GM23338 (cell line): Measurements from ENCODE around the gene CISH. TPM values are rescaled to one million over a fixed set of nuclear protein-coding genes. Genes with fewer than 3 reads are reported as not detected.

Experiments
- ATAC-seq: fragments of 200-7000 bp; cut with Tn5 transposase; 3 replicates; pipeline ENCODE4 v1.9.1; 2020
- DNase-seq: peaks from one replicate; pipeline ENCODE4 v3.0.0-alpha.2; 2015; ENCODE audit warnings: low spot score
- H2AFZ ChIP-seq: fragments of 200-600 bp; sonication (generic); 2 replicates; pipeline ENCODE4 v1.8.0; 2016; ENCODE audit warnings: antibody characterized with exemption, mild to moderate bottlenecking, moderate library complexity
- H3F3A ChIP-seq: fragments of 200-600 bp; sonication (generic); replicated peaks from 2 replicates; pipeline ENCODE4 v1.8.0; 2017; ENCODE audit warnings: antibody characterized with exemption, mixed run types, low read depth
- H3K27ac ChIP-seq: fragments of 200-600 bp; sonication (generic); 2 replicates; pipeline ENCODE4 v1.6.1; 2016; ENCODE audit warnings: low read depth
- H3K27me3 ChIP-seq: fragments of 200-600 bp; sonication (generic); 2 replicates; pipeline ENCODE4 v1.8.0; 2016; ENCODE audit warnings: mild to moderate bottlenecking, mixed run types, moderate library complexity; ENCODE audit not compliant: insufficient read depth
- H3K36me3 ChIP-seq: fragments of 200-600 bp; sonication (generic); 2 replicates; pipeline ENCODE4 v1.8.0; 2016; ENCODE audit warnings: mild to moderate bottlenecking; ENCODE audit not compliant: insufficient read depth
- H3K4me1 ChIP-seq: fragments of 200-600 bp; sonication (generic); 2 replicates; pipeline ENCODE4 v1.8.0; 2016; ENCODE audit warnings: mild to moderate bottlenecking, moderate library complexity; ENCODE audit not compliant: insufficient read depth
- H3K4me2 ChIP-seq: fragments of 200-600 bp; sonication (generic); 2 replicates; pipeline ENCODE4 v1.7.1; 2017; ENCODE audit warnings: mixed run types
- H3K4me3 ChIP-seq: fragments of 200-600 bp; sonication (generic); 2 replicates; pipeline ENCODE4 v1.6.1; 2016; ENCODE audit warnings: mixed run types
- H3K79me2 ChIP-seq: fragments of 200-600 bp; sonication (generic); replicated peaks from 2 replicates; pipeline ENCODE4 v1.8.0; 2017; ENCODE audit warnings: mild to moderate bottlenecking; ENCODE audit not compliant: insufficient read depth
- H3K9me2 ChIP-seq: fragments of 200-600 bp; sonication (generic); 2 replicates; pipeline ENCODE4 v1.8.0; 2017; ENCODE audit not compliant: insufficient read depth
- H4K20me1 ChIP-seq: fragments of 200-600 bp; sonication (generic); replicated peaks from 2 replicates; pipeline ENCODE4 v1.8.0; 2017; ENCODE audit warnings: mild to moderate bottlenecking; ENCODE audit not compliant: insufficient read depth
- H3K27ac Mint-ChIP-seq: 2 replicates; pipeline ENCODE4 v1.8.0; 2020; ENCODE audit warnings: inconsistent platforms, mild to moderate bottlenecking, moderate library complexity, mixed read lengths
- H3K27me3 Mint-ChIP-seq: 3 replicates; pipeline ENCODE4 v1.8.0; 2022; ENCODE audit warnings: low read depth, mild to moderate bottlenecking, moderate library complexity, mixed read lengths, inconsistent platforms; ENCODE audit not compliant: insufficient read depth, poor library complexity
- H3K36me3 Mint-ChIP-seq: 3 replicates; pipeline ENCODE4 v1.8.0; 2021; ENCODE audit warnings: low read depth, mild to moderate bottlenecking, inconsistent platforms, moderate library complexity, mixed read lengths
- H3K4me1 Mint-ChIP-seq: 3 replicates; pipeline ENCODE4 v1.8.0; 2020; ENCODE audit warnings: mild to moderate bottlenecking, inconsistent platforms, mixed read lengths
- H3K4me3 Mint-ChIP-seq: 3 replicates; pipeline ENCODE4 v1.8.0; 2021; ENCODE audit warnings: moderate library complexity, mild to moderate bottlenecking, inconsistent platforms, mixed read lengths
- H3K9me3 Mint-ChIP-seq: 3 replicates; pipeline ENCODE4 v1.8.0; 2020; ENCODE audit warnings: moderate library complexity, mild to moderate bottlenecking, inconsistent platforms, mixed read lengths
- CREB1 ChIP-seq: fragments of 250-450 bp; sonication (Bioruptor Pico); IDR thresholded peaks from 2 replicates; pipeline ENCODE4 v1.5.0; 2020; ENCODE audit warnings: low read depth, mild to moderate bottlenecking, moderate library complexity
- EZH2 ChIP-seq: fragments of 200-600 bp; sonication (generic); IDR thresholded peaks from one replicate; pipeline ENCODE4 v1.8.0; 2017; ENCODE audit warnings: antibody characterized with exemption, mild to moderate bottlenecking, low read depth; ENCODE audit not compliant: unreplicated experiment
- EZH2phosphoT487 ChIP-seq: fragments of 200-600 bp; sonication (generic); IDR thresholded peaks from one replicate; pipeline ENCODE4 v1.8.1; 2018; ENCODE audit warnings: antibody characterized with exemption; ENCODE audit not compliant: unreplicated experiment
- JUNB ChIP-seq: IDR thresholded peaks from one replicate; pipeline ENCODE4 v1.6.1; 2016; ENCODE audit warnings: antibody characterized with exemption; ENCODE audit not compliant: unreplicated experiment
- NANOG ChIP-seq: IDR thresholded peaks from 2 replicates; pipeline ENCODE4 v1.6.1; 2016; ENCODE audit warnings: antibody characterized with exemption, borderline replicate concordance
- ZNF331 ChIP-seq: fragments of 250-450 bp; sonication (Bioruptor Pico); IDR thresholded peaks from 2 replicates; pipeline ENCODE4 v1.5.0; 2020; ENCODE audit warnings: low read depth, mild to moderate bottlenecking, moderate library complexity
- polyA plus RNA-seq: library from polyadenylated mRNA; unstranded; fragments of >200 nt; fragmentation: Nextera tagmentation; extraction: Ambion mirVana; gene quantifications from 2 replicates; pipeline ENCODE4 v1.2.1, GENCODE V29; 2016
- total RNA-seq: library from RNA; depleted of rRNA; stranded (reverse); fragments of >200 nt; shearing (Covaris generic); gene quantifications from 2 replicates; pipeline ENCODE4 v1.2.3, GENCODE V29; 2014
- TF ChIP-seq, protein P1 (sequence below): fragments of 250-450 bp; sonication (Bioruptor Pico); IDR thresholded peaks from 2 replicates; pipeline ENCODE4 v1.5.0; 2020; ENCODE audit warnings: mild to moderate bottlenecking, moderate library complexity
- TF ChIP-seq, protein P2 (sequence below): IDR thresholded peaks from 2 replicates; pipeline ENCODE4 v1.6.1; 2016; ENCODE audit warnings: antibody characterized with exemption
- TF ChIP-seq, protein P3 (sequence below), 2 experiments: fragments of 200-600 bp in 1 of 2; sonication (generic) in 1 of 2; conservative IDR thresholded peaks; 2 replicates each; pipeline versions ENCODE4 v1.5.1 to v1.6.1; 2016 to 2017; ENCODE audit warnings: antibody characterized with exemption in 2 of 2, low read depth in 2 of 2, mild to moderate bottlenecking in 2 of 2, moderate library complexity in 1 of 2
- TF ChIP-seq, protein P4 (sequence below): IDR thresholded peaks from one replicate; pipeline ENCODE4 v1.6.1; 2018; ENCODE audit warnings: antibody characterized with exemption; ENCODE audit not compliant: unreplicated experiment

The CISH gene
- total and polyA plus RNA-seq, 2 experiments from 2014 or later = 2.1 to 3.6 TPM

DNA sequence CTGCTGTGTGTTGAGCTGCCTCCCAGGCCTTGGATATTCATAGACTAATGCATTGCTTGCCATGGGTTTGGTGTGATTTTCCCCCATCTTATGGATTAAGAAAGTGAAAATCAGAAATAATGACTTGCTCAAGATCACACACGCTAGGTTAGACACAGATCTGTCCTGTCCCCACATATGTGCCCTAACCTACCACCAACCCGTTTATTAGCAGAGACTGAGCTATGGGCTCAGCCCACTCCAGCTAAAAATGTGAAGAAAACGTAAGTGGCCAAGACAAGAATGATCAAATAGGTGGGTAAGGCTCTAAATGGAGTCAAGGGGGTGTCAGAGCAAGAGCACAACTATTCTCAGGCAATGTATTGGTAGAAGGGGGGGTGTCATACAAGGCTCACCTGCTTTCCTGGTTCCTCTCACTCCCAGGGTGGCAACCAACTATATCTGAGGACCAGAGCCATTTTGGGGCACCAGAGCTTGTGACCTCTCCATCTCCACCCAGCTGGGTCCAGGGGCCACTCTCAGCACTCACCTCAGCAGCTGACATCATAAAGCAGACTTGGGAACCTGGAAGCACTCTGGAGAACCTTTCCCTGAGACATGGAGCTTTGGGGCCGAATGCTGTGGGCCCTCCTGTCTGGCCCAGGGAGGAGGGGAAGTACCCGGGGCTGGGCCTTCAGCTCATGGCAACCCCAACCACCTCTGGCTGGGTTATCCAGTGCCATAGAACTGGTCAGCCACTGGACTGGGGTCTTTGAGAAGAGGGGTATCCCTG is 40.9 kb downstream of the CISH start:
- Histone ChIP-seq H2AFZ (no peak overlapping the region), H3K4me3 (peak overlapping the region; percentile 96), H3K27ac (no peak overlapping the region), H3K9me2 (no peaks in the 10 kb centered on the region), H3K27me3 (peaks cover 13% of the 10 kb centered on the region; the same call in 1 of the 2 replicates), H3K4me2 (peak overlapping the region; percentile 97), H3K36me3 (no peaks in the 10 kb centered on the region), H3F3A (peaks cover 20% of the 10 kb centered on the region), H3K79me2 (peaks cover 7% of the 10 kb centered on the region; the same call in 1 of the 2 replicates), H3K4me1 (no peaks in the 10 kb centered on the region; the same call in 1 of the 2 replicates), H4K20me1 (no peaks in the 10 kb centered on the region)
- peak overlapping the region; percentile 97 for H3K4me3 Mint-ChIP-seq
- DNase-seq (no peak), ATAC-seq (no peak)
- H3K4me1 Mint-ChIP-seq = peaks cover 11% of the 10 kb centered on the region; the same call in 2 of the 3 replicates
- TF ChIP-seq CREB1 (CRISPR knock-in tag) (no peak), JUNB (no peak), NANOG (no peak), ZNF331 (CRISPR knock-in tag) (no peak), EZH2 (no peak), EZH2phosphoT487 (no peak)
- TF ChIP-seq, protein P1, sequence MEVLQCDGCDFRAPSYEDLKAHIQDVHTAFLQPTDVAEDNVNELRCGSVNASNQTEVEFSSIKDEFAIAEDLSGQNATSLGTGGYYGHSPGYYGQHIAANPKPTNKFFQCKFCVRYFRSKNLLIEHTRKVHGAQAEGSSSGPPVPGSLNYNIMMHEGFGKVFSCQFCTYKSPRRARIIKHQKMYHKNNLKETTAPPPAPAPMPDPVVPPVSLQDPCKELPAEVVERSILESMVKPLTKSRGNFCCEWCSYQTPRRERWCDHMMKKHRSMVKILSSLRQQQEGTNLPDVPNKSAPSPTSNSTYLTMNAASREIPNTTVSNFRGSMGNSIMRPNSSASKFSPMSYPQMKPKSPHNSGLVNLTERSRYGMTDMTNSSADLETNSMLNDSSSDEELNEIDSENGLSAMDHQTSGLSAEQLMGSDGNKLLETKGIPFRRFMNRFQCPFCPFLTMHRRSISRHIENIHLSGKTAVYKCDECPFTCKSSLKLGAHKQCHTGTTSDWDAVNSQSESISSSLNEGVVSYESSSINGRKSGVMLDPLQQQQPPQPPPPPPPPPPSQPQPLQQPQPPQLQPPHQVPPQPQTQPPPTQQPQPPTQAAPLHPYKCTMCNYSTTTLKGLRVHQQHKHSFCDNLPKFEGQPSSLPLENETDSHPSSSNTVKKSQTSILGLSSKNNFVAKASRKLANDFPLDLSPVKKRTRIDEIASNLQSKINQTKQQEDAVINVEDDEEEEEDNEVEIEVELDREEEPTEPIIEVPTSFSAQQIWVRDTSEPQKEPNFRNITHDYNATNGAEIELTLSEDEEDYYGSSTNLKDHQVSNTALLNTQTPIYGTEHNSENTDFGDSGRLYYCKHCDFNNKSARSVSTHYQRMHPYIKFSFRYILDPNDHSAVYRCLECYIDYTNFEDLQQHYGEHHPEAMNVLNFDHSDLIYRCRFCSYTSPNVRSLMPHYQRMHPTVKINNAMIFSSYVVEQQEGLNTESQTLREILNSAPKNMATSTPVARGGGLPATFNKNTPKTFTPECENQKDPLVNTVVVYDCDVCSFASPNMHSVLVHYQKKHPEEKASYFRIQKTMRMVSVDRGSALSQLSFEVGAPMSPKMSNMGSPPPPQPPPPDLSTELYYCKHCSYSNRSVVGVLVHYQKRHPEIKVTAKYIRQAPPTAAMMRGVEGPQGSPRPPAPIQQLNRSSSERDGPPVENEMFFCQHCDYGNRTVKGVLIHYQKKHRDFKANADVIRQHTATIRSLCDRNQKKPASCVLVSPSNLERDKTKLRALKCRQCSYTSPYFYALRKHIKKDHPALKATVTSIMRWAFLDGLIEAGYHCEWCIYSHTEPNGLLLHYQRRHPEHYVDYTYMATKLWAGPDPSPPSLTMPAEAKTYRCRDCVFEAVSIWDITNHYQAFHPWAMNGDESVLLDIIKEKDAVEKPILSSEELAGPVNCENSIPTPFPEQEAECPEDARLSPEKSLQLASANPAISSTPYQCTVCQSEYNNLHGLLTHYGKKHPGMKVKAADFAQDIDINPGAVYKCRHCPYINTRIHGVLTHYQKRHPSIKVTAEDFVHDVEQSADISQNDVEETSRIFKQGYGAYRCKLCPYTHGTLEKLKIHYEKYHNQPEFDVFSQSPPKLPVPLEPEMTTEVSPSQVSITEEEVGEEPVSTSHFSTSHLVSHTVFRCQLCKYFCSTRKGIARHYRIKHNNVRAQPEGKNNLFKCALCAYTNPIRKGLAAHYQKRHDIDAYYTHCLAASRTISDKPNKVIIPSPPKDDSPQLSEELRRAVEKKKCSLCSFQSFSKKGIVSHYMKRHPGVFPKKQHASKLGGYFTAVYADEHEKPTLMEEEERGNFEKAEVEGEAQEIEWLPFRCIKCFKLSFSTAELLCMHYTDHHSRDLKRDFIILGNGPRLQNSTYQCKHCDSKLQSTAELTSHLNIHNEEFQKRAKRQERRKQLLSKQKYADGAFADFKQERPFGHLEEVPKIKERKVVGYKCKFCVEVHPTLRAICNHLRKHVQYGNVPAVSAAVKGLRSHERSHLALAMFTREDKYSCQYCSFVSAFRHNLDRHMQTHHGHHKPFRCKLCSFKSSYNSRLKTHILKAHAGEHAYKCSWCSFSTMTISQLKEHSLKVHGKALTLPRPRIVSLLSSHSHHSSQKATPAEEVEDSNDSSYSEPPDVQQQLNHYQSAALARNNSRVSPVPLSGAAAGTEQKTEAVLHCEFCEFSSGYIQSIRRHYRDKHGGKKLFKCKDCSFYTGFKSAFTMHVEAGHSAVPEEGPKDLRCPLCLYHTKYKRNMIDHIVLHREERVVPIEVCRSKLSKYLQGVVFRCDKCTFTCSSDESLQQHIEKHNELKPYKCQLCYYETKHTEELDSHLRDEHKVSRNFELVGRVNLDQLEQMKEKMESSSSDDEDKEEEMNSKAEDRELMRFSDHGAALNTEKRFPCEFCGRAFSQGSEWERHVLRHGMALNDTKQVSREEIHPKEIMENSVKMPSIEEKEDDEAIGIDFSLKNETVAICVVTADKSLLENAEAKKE (CRISPR knock-in tag) = no peak
- TF ChIP-seq, protein P2, sequence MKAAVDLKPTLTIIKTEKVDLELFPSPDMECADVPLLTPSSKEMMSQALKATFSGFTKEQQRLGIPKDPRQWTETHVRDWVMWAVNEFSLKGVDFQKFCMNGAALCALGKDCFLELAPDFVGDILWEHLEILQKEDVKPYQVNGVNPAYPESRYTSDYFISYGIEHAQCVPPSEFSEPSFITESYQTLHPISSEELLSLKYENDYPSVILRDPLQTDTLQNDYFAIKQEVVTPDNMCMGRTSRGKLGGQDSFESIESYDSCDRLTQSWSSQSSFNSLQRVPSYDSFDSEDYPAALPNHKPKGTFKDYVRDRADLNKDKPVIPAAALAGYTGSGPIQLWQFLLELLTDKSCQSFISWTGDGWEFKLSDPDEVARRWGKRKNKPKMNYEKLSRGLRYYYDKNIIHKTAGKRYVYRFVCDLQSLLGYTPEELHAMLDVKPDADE = no peak
- TF ChIP-seq, protein P3, sequence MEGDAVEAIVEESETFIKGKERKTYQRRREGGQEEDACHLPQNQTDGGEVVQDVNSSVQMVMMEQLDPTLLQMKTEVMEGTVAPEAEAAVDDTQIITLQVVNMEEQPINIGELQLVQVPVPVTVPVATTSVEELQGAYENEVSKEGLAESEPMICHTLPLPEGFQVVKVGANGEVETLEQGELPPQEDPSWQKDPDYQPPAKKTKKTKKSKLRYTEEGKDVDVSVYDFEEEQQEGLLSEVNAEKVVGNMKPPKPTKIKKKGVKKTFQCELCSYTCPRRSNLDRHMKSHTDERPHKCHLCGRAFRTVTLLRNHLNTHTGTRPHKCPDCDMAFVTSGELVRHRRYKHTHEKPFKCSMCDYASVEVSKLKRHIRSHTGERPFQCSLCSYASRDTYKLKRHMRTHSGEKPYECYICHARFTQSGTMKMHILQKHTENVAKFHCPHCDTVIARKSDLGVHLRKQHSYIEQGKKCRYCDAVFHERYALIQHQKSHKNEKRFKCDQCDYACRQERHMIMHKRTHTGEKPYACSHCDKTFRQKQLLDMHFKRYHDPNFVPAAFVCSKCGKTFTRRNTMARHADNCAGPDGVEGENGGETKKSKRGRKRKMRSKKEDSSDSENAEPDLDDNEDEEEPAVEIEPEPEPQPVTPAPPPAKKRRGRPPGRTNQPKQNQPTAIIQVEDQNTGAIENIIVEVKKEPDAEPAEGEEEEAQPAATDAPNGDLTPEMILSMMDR (conservative IDR thresholded peaks at IDR 0.05; ENCODE audit: low read depth in 2 of 2) = no peak
- TF ChIP-seq, protein P4, sequence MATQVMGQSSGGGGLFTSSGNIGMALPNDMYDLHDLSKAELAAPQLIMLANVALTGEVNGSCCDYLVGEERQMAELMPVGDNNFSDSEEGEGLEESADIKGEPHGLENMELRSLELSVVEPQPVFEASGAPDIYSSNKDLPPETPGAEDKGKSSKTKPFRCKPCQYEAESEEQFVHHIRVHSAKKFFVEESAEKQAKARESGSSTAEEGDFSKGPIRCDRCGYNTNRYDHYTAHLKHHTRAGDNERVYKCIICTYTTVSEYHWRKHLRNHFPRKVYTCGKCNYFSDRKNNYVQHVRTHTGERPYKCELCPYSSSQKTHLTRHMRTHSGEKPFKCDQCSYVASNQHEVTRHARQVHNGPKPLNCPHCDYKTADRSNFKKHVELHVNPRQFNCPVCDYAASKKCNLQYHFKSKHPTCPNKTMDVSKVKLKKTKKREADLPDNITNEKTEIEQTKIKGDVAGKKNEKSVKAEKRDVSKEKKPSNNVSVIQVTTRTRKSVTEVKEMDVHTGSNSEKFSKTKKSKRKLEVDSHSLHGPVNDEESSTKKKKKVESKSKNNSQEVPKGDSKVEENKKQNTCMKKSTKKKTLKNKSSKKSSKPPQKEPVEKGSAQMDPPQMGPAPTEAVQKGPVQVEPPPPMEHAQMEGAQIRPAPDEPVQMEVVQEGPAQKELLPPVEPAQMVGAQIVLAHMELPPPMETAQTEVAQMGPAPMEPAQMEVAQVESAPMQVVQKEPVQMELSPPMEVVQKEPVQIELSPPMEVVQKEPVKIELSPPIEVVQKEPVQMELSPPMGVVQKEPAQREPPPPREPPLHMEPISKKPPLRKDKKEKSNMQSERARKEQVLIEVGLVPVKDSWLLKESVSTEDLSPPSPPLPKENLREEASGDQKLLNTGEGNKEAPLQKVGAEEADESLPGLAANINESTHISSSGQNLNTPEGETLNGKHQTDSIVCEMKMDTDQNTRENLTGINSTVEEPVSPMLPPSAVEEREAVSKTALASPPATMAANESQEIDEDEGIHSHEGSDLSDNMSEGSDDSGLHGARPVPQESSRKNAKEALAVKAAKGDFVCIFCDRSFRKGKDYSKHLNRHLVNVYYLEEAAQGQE = no peak
- no peaks in the 10 kb centered on the region for H3K9me3 Mint-ChIP-seq
- H3K36me3 Mint-ChIP-seq = no peaks in the 10 kb centered on the region
- peaks cover 9% of the 10 kb centered on the region for H3K27me3 Mint-ChIP-seq
- no peak overlapping the region for H3K27ac Mint-ChIP-seq
